ENCODE measurements around the gene CUL7. TPM values are rescaled to one million over a fixed set of nuclear protein-coding genes. Genes with fewer than 3 reads are reported as not detected.

The CUL7 gene
- total and polyA plus RNA-seq, 2 of the 8 experiments (the other 6 are each of a cell fraction or from before 2014, with no cell fraction given): 10.8 to 15.0 TPM

DNA sequence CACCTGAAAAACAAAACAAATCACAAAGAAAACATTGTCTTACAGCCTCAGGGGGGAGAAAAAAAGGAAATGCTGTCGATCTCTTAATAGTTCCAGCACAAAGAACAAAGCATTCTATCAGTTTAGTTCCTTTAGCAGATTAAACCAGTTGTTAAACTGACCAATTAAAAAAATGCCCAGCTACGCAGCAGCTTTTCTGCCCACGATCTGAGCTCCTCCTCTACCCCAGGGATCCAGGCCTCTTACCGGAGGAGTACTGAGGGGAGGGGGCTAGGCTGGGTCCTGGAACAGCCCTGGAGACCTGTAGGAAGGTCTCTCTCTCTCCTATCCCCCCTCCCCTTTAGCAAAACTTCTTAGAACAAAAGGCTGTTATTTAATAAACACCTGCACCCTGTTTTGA, 35.8 kb upstream of the CUL7 start:
- peak overlapping the region; percentile 81 for H3K27ac ChIP-seq (ENCODE audit: low read depth, low read length)
- POLR2A ChIA-PET (ENCODE audit: partially characterized antibody): interaction anchor here (0.7 to 2.8 kb wide), 7 partner anchors 13 to 77 kb away, joined by 3 to 28 read pairs (median 3); partner anchors contain the start of genes KLC4, MRPL2 and PTK7
- TF ChIP-seq EP300 (IDR thresholded peaks at IDR 0.05; ENCODE audit: borderline replicate concordance in 1 of 2, low read depth in 2 of 2, low read length in 2 of 2) (peak in 1 of 2 experiments; percentile 99; a peak in 1 of 3 replicates), SIRT6 (IDR thresholded peaks at IDR 0.05; ENCODE audit: low read length) (no peak), JUND (IDR thresholded peaks at IDR 0.05; ENCODE audit: low read length) (peak; percentile 71; the same call in 1 of the 2 replicates)
- H3K9me3 ChIP-seq (ENCODE audit: insufficient read depth in 2 of 2, low read depth in 1 of 2, low read length in 1 of 2): no peaks in the 10 kb centered on the region
- CTCF ChIA-PET (ENCODE audit: partially characterized antibody): interaction anchor here (1.2 to 4.4 kb wide), 4 partner anchors 12 to 40 kb away, joined by 4 to 19 read pairs (median 12); partner anchors contain the start of gene PTK7
- 29% methylated on average over 4 of the region's 4 CpGs; no CpG with 5 or more reads in 1 of the 2 experiments for WGBS, 2 experiments (ENCODE audit: extremely low coverage in 1 of 2, insufficient coverage in 1 of 2, insufficient read length in 1 of 2, insufficient replicate concordance in 2 of 2, low coverage in 1 of 2, low lambda C conversion rate in 2 of 2, missing lambda C conversion rate in 1 of 2)
- H3K56ac ChIP-seq (replicated peaks; ENCODE audit: insufficient read length, low read depth, low read length): no peak overlapping the region
- no peak overlapping the region for H3K23ac ChIP-seq (ENCODE audit: insufficient read length)
- H2BK12ac ChIP-seq (ENCODE audit: low read depth, low read length): peak overlapping the region; percentile 95
- 0 out of 2 replicates have a peak, but pooled peaks cover 2% of the 10 kb centered on the region for H3K23me2 ChIP-seq (ENCODE audit: low read depth, low read length)
- no peak overlapping the region; the same call in 1 of the 2 replicates for H4K8ac ChIP-seq (ENCODE audit: extremely low read depth, insufficient read depth, low read length)
- H3K4me2 ChIP-seq (ENCODE audit: insufficient read depth in 1 of 2, low read depth in 2 of 2, low read length in 2 of 2): peak overlapping the region; percentile 68 to 91
- no peaks in the 10 kb centered on the region for H3K36me3 ChIP-seq (ENCODE audit: control insufficient read depth in 2 of 4, insufficient read depth in 4 of 4, low read length in 3 of 4)
- H2BK15ac ChIP-seq (ENCODE audit: low read length): 0 out of 2 replicates have a peak overlapping the region, but pooled peaks have one; percentile 3
- H3K14ac ChIP-seq (ENCODE audit: insufficient read length): no peak overlapping the region
- peaks cover 0 to 2% of the 10 kb centered on the region in 2 experiments for H4K20me1 ChIP-seq (replicated peaks in 1 of 2; ENCODE audit: control insufficient read depth in 1 of 2, insufficient read depth in 2 of 2, low read length in 2 of 2)
- peak overlapping the region; percentile 96 for H3K18ac ChIP-seq (ENCODE audit: extremely low read depth, low read length)
- FAIRE-seq: no peak
- H3K4me3 ChIP-seq (ENCODE audit: extremely low read depth in 1 of 4, insufficient read depth in 2 of 4, low read depth in 3 of 4, low read length in 4 of 4): peak overlapping the region; percentile 19 to 46 (median 31); a peak in 7 of 8 replicates
- peaks cover 15 to 81% of the 10 kb centered on the region in 2 experiments for H3K79me2 ChIP-seq (ENCODE audit: control insufficient read depth in 1 of 2, insufficient read depth in 2 of 2, low read length in 2 of 2)
- no peak overlapping the region for H2AFZ ChIP-seq (ENCODE audit: low read length)
- peak overlapping the region; percentile 91 for H2BK120ac ChIP-seq (replicated peaks; ENCODE audit: low read depth, low read length)
- peak overlapping the region in 2 of 4 experiments; percentile 2 to 5; a peak in 2 of 7 replicates for H3K9ac ChIP-seq (replicated peaks in 1 of 4; ENCODE audit: extremely low read depth in 1 of 4, low read depth in 3 of 4, low read length in 3 of 4)
- H4K5ac ChIP-seq (ENCODE audit: insufficient read length, low read depth, low read length): peak overlapping the region; percentile 65
- peak in 1 of 2 experiments; percentile 60 for DNase-seq (ENCODE audit: low read depth in 1 of 2, low spot score in 2 of 2)
- peak overlapping the region; percentile 95 for H2AK5ac ChIP-seq (ENCODE audit: low read depth, low read length)
- H3K4ac ChIP-seq (replicated peaks; ENCODE audit: insufficient read length, low read depth, low read length): no peak overlapping the region
- no peaks in the 10 kb centered on the region for H3K27me3 ChIP-seq (replicated peaks in 1 of 4; ENCODE audit: control insufficient read depth in 3 of 4, extremely low read depth in 1 of 4, insufficient read depth in 3 of 4, low read length in 3 of 4)
- H4K91ac ChIP-seq (replicated peaks; ENCODE audit: insufficient read length, low read length): peak overlapping the region; percentile 67
- peaks cover 18 to 33% (median 26%) of the 10 kb centered on the region in 4 experiments for H3K4me1 ChIP-seq (replicated peaks in 1 of 4; ENCODE audit: control insufficient read depth in 3 of 4, insufficient read depth in 4 of 4, low read length in 3 of 4)
- H2BK5ac ChIP-seq (ENCODE audit: low read depth, low read length): peak overlapping the region; percentile 97; the same call in 1 of the 2 replicates
- H3K79me1 ChIP-seq (ENCODE audit: low read depth, low read length): peaks cover 19% of the 10 kb centered on the region
- peak overlapping the region; percentile 99 for H2BK20ac ChIP-seq (ENCODE audit: low read length)
